Stomach (tissue), 9 donors: ENCODE measurements around the gene PLAGL1. TPM values are rescaled to one million over a fixed set of nuclear protein-coding genes. Genes with fewer than 3 reads are reported as not detected.

ENCODE experiments used
- DNase-seq, 2 donors: peaks; one replicate each; pipeline versions ENCODE4 v3.0.0 to v3.0.0-alpha.2; 2013 to 2019
- H3K27ac ChIP-seq, 5 donors: fragments of 200-600 bp in 4 of 5; sonication (generic) in 4 of 5; one replicate each; pipeline ENCODE4 v1.5.1; 2013 to 2019; ENCODE audit warnings: mild to moderate bottlenecking in 1 of 5, moderate library complexity in 1 of 5
- H3K27me3 ChIP-seq, 3 donors: fragments of 200-600 bp; sonication (generic); one replicate each; pipeline ENCODE4 v1.5.1; 2017 to 2019; ENCODE audit warnings: mixed run types in 1 of 3
- H3K36me3 ChIP-seq, 4 donors: fragments of 200-600 bp; sonication (generic); 1 replicate in 3 of 4; 2 replicates in 1 of 4; pipeline ENCODE4 v1.5.1; 2016 to 2019
- H3K4me1 ChIP-seq, 4 donors: fragments of 200-600 bp; sonication (generic); one replicate each; pipeline ENCODE4 v1.5.1; 2016 to 2019
- H3K4me3 ChIP-seq, 4 donors: fragments of 200-600 bp; sonication (generic) in 3 of 4; one replicate each; pipeline ENCODE4 v1.5.1; 2016 to 2019; ENCODE audit warnings: mild to moderate bottlenecking in 1 of 4
- H3K9me3 ChIP-seq, 4 donors: fragments of 200-600 bp; sonication (generic); one replicate each; pipeline ENCODE4 v1.5.1; 2016 to 2019
- EP300 ChIP-seq: sonication (generic); formaldehyde crosslinking; IDR thresholded peaks from one replicate; pipeline ENCODE4 v1.6.1; 2017; ENCODE audit warnings: antibody characterized with exemption
- POLR2A ChIP-seq, 4 donors: fragments of 450-650 bp; IDR thresholded peaks; one replicate each; pipeline ENCODE4 v1.6.1; 2016; ENCODE audit warnings: antibody characterized with exemption in 4 of 4, control low read depth in 2 of 4, mild to moderate bottlenecking in 1 of 4, moderate library complexity in 1 of 4
- POLR2AphosphoS5 ChIP-seq, 3 donors: sonication (generic); formaldehyde crosslinking; IDR thresholded peaks; one replicate each; pipeline ENCODE4 v1.6.1; 2016; ENCODE audit warnings: antibody characterized with exemption in 3 of 3
- WGBS, 5 donors: extraction: QIAGEN DNeasy Blood & Tissue Kit in 3 of 5; methylation state at CpG; one replicate each; pipeline versions ENCODE4 v1.1.5 to v1.1.7; 2013 to 2018; 5-methylcytosine and 5-hydroxymethylcytosine counted together
- intact Hi-C: fragments of 100-400 bp; cut with DNase I; formaldehyde crosslinking; loops from one replicate; pipeline ENCODE4 v1.15.1; 2023; ENCODE audit warnings: low total_unique reads
- polyA plus RNA-seq, 3 donors: library from polyadenylated mRNA; stranded (reverse); fragments of 200-250 nt; gene quantifications; one replicate each; pipeline ENCODE4 v1.2.3, GENCODE V29; 2013
- total RNA-seq, 5 donors: library from RNA; depleted of rRNA; stranded (reverse); fragments of >200 nt; gene quantifications; one replicate each; pipeline versions ENCODE4 v1.1.0 to v1.2.3, GENCODE V29; 2014 to 2016
- TF ChIP-seq, protein P1 (sequence below), 7 experiments: fragments of 450-650 bp in 4 of 7; fragments of 200-600 bp in 3 of 7; sonication (generic) in 3 of 7; IDR thresholded peaks; one replicate each; pipeline ENCODE4 v1.5.1; 2016 to 2019; ENCODE audit warnings: antibody characterized with exemption in 7 of 7, control low read depth in 2 of 7, mild to moderate bottlenecking in 1 of 7
- donor health status: healthy with polysubstance abuse.
- donor health status: Bipolar disorder and iron deficiency.
- donor health status: healthy.

PLAGL1 gene
- total and polyA plus RNA-seq, 8 donors = 11.2 to 94.9 (median 19.2) TPM

- H3K4me3 ChIP-seq = no peak overlapping the region
- H3K27ac ChIP-seq = no peak overlapping the region
- no peaks in the 10 kb centered on the region for H3K27me3 ChIP-seq
- intact Hi-C loops = no loop called here
- H3K9me3 ChIP-seq = peaks cover 0 to 13% (median 4%) of the 10 kb centered on the region in 4 donors
- no peak for TF ChIP-seq POLR2AphosphoS5 (IDR thresholded peaks at IDR 0.05)
- TF ChIP-seq POLR2A (IDR thresholded peaks at IDR 0.05) = no peak
- no peak for TF ChIP-seq EP300
- TF ChIP-seq, protein P1, sequence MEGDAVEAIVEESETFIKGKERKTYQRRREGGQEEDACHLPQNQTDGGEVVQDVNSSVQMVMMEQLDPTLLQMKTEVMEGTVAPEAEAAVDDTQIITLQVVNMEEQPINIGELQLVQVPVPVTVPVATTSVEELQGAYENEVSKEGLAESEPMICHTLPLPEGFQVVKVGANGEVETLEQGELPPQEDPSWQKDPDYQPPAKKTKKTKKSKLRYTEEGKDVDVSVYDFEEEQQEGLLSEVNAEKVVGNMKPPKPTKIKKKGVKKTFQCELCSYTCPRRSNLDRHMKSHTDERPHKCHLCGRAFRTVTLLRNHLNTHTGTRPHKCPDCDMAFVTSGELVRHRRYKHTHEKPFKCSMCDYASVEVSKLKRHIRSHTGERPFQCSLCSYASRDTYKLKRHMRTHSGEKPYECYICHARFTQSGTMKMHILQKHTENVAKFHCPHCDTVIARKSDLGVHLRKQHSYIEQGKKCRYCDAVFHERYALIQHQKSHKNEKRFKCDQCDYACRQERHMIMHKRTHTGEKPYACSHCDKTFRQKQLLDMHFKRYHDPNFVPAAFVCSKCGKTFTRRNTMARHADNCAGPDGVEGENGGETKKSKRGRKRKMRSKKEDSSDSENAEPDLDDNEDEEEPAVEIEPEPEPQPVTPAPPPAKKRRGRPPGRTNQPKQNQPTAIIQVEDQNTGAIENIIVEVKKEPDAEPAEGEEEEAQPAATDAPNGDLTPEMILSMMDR (IDR thresholded peaks at IDR 0.05) = no peak
- H3K4me1 ChIP-seq = peaks cover 0 to 2% (median 0%) of the 10 kb centered on the region in 4 donors
- 88 to 95% (median 92%) methylated on average over 7 of the region's 7 CpGs for WGBS, 5 donors
- no peak for DNase-seq
- peaks cover 4 to 28% (median 18%) of the 10 kb centered on the region in 4 donors for H3K36me3 ChIP-seq
Measured at GRCh38 chr6:143948208-143948607, 59.9 kb downstream of the PLAGL1 start.

GRCh38 chr6:143941852-143942627 is 66.0 kb downstream of the PLAGL1 start:
- Histone ChIP-seq H3K36me3 (peaks cover 0 to 6% (median 2%) of the 10 kb centered on the region in 4 donors), H3K27ac (no peak overlapping the region), H3K27me3 (no peaks in the 10 kb centered on the region), H3K9me3 (peaks cover 0 to 3% (median 2%) of the 10 kb centered on the region in 4 donors), H3K4me3 (no peak overlapping the region), H3K4me1 (no peaks in the 10 kb centered on the region)
- 67 to 71% (median 70%) methylated on average over 19 to 20 of the region's 20 CpGs for WGBS, 5 donors
- no peak for TF ChIP-seq EP300
- no peak for TF ChIP-seq POLR2A (IDR thresholded peaks at IDR 0.05)
- TF ChIP-seq POLR2AphosphoS5 (IDR thresholded peaks at IDR 0.05) = no peak
- TF ChIP-seq, protein P1 (IDR thresholded peaks at IDR 0.05) = peak in 5 of 7 experiments; percentile 13 to 46 (median 34)
- peak; percentile 52 to 74 for DNase-seq
- intact Hi-C loops = no loop called here

- WGBS, 5 donors = 31 to 45% (median 43%) methylated on average over 4 of the region's 4 CpGs
- Histone ChIP-seq H3K4me3 (no peak overlapping the region), H3K9me3 (no peaks in the 10 kb centered on the region), H3K36me3 (no peaks in the 10 kb centered on the region), H3K27ac (no peak overlapping the region), H3K4me1 (no peaks in the 10 kb centered on the region), H3K27me3 (no peaks in the 10 kb centered on the region)
- intact Hi-C loops = no loop called here
- DNase-seq = peak; percentile 49 to 80
- TF ChIP-seq POLR2A (IDR thresholded peaks at IDR 0.05) (no peak), POLR2AphosphoS5 (IDR thresholded peaks at IDR 0.05) (peak in 1 of 3 donors; percentile 10), EP300 (no peak)
- TF ChIP-seq, protein P1 (IDR thresholded peaks at IDR 0.05) = peak in 5 of 7 experiments; percentile 51 to 76 (median 72)
Measured at GRCh38 chr6:143940011-143940597, 68.0 kb downstream of the PLAGL1 start.

GRCh38 chr6:143939364-143939763 is 68.7 kb downstream of the PLAGL1 start:
- intact Hi-C loops = no loop called here
- no peak for DNase-seq
- 47 to 66% (median 52%) methylated on average over 4 of the region's 4 CpGs for WGBS, 5 donors
- Histone ChIP-seq H3K27ac (no peak overlapping the region), H3K4me3 (no peak overlapping the region), H3K9me3 (no peaks in the 10 kb centered on the region), H3K27me3 (no peaks in the 10 kb centered on the region), H3K36me3 (no peaks in the 10 kb centered on the region), H3K4me1 (no peaks in the 10 kb centered on the region)
- TF ChIP-seq POLR2A (IDR thresholded peaks at IDR 0.05) (no peak), EP300 (no peak), POLR2AphosphoS5 (IDR thresholded peaks at IDR 0.05) (no peak)
- TF ChIP-seq, protein P1 (IDR thresholded peaks at IDR 0.05) = no peak
